PC-3 (cell line): ENCODE measurements around the gene SQOR.
A peak's percentile ranks its signal among the peaks of the same experiment; 100 is the strongest.

Source experiments
- EZH2 ChIP-seq: fragments of 300-600 bp; sonication (generic); IDR thresholded peaks from one replicate; pipeline ENCODE4 v1.6.1; 2017; ENCODE audit warnings: antibody characterized with exemption, mild to moderate bottlenecking, low read length; ENCODE audit not compliant: unreplicated experiment
- EZH2phosphoT487 ChIP-seq: fragments of 300-600 bp; sonication (generic); IDR thresholded peaks from 2 replicates; pipeline ENCODE4 v1.6.1; 2018; ENCODE audit warnings: mild to moderate bottlenecking, antibody characterized with exemption, low read length, borderline replicate concordance
- TF ChIP-seq, protein P1 (sequence below): fragments of 300-600 bp; sonication (generic); conservative IDR thresholded peaks from 2 replicates; pipeline ENCODE4 v1.5.1; 2017; ENCODE audit warnings: antibody characterized with exemption, low read depth, mild to moderate bottlenecking, low read length

DNA sequence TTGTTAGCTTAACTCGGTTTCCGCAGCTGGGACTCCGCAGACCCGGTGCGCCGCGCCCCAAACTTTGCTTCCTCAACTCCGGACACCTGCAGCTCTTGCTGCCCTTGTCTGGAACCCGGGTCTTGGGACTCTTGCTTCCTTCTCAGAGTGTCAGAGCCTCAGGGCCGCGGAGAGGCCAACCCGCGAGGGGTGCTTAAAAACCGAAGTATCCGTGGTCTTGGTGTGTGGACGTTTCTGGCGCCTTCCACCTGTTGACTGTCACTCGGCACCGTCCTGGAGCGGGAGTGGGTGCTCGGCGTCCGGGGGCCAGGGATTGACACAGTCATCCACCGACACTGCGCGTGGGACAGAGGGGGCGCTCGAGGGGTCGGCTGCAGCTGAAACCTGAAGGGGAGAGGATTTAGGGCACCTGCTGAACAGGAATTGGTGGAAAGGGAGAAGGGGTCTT, 386 bp downstream of the SQOR start:
- TF ChIP-seq, protein P1, sequence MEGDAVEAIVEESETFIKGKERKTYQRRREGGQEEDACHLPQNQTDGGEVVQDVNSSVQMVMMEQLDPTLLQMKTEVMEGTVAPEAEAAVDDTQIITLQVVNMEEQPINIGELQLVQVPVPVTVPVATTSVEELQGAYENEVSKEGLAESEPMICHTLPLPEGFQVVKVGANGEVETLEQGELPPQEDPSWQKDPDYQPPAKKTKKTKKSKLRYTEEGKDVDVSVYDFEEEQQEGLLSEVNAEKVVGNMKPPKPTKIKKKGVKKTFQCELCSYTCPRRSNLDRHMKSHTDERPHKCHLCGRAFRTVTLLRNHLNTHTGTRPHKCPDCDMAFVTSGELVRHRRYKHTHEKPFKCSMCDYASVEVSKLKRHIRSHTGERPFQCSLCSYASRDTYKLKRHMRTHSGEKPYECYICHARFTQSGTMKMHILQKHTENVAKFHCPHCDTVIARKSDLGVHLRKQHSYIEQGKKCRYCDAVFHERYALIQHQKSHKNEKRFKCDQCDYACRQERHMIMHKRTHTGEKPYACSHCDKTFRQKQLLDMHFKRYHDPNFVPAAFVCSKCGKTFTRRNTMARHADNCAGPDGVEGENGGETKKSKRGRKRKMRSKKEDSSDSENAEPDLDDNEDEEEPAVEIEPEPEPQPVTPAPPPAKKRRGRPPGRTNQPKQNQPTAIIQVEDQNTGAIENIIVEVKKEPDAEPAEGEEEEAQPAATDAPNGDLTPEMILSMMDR = peak; percentile 65
- TF ChIP-seq EZH2 = no peak
- TF ChIP-seq EZH2phosphoT487 = no peak
